Activated CD4-positive, alpha-beta T cell treated with anti-CD3 and anti-CD28 coated beads for 4 hours (primary cell): ENCODE results near the gene HOXB8.

ENCODE experiments used
- DNase-seq, 2 donors: peaks; one replicate each; pipeline ENCODE4 v3.0.0-alpha.2; 2020

HOXB8 gene

GRCh38 chr17:48596000-48596734 lies 18.9 kb downstream of the HOXB8 start:
- DNase-seq = no peak

DNA sequence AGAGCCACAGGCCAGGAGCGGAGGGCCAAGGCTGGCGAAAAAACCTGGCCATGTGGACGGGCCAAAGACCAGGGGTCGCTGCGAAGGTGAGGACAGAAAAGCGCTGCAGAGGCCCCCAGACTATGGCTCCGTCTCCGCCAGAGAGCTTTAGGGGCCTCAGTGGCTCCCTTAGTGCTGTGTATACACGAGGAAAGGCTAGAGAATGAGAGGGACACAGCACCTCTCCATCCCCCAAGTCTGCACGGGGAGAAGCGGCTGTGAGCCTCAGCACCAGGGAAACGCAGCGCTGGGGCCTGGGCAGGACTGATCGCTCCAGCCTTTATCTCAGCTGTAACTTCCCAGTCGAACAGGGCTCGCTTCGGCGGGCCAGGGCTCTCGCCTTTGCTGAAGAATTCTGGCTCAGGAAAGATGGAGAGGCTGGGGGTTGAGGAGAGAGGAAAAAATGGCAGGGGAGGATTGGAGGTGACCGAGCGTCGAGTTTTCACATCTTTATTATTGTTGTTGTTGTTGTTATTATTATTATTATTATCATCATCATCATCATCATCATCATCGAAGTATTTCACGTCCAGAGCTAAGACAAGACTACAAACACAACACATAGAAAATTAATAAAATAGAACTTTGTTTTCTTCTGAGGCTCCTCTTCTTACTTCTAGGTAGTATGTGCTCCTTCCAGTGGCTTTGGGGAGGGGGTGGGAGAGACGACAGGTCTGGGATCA lies 19.7 kb downstream of the HOXB8 start:
- DNase-seq = no peak

DNA sequence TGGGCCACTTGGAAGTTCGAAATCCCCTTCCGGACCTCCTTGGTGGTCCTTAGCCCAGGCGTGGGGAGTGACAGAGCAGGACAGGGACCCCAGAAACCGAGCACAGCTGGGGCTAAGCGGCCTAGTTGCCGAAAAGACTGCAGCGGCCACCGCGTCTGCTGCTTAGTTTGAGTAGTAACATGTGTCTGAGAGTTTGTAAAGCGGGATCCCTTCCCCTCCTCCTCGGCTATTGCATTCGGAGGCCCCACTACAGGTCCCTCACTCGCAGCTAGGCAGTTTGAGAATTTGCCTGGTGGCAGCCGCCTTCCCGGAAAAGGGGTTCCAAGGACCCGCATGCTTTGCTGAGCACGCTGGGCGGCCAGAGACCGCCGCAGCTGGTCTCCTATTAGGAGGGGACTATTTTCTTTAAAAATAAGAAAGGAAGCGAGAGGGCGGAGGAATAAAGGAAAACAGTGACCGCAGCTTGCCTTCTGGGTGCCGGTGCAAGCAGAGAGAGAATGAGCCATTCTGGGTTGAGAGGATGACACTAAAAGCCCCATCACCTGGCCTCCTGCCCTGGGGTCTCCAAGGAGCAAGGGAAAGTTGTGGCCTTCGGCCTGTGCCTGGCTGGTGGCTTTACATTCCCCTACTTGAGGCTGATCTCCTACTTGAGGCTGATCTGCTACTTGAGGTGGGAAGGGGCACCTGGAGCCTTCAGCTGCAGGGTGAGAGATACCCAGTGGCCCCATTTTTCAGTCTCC lies 20.4 kb downstream of the HOXB8 start:
- DNase-seq = no peak

DNA sequence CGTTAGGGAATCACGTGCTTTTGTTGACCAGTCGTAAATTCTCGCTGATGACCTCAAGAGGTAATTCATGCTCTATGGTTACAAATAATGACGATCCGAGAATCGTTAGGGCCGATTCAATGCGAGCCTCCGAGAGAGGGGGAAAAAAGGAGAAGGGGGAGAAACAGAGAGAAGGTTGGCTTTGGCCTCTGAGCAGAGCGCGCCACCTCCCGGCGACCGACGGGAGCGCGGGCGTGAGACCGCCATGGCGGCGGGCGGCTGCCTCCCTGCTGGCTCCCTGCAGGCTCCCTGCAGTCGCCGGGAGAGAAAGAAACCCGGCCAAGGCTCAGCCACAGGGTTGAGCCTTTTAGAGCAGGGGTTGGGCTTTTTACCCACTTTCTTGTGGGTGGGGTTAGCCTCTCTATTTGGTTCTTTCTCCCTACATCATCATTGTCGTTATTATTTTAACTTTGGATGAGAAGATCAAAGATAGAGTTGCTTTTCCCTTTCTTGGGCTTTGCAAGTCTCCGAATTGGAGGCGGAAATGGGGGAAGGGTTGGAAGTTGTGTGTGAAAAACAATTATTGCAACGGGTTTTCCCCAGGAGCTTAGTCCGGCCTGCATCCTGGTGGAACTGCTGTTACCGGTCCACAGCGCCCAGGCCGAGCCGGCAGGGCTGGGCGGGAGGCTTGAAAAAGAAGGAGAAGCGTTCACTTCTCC lies 21.1 kb downstream of the HOXB8 start:
- DNase-seq = peak; percentile 70 to 81

- no peak for DNase-seq
Measured at GRCh38 chr17:48593126-48593829, 21.8 kb downstream of the HOXB8 start, which contains the start of gene HOXB5. Gene HOXB5 (minus strand): TSS chr17:48593779. CDS start chr17:48593682, 97 bp downstream.

- no peak for DNase-seq
Measured at GRCh38 chr17:48592577-48592976, 22.5 kb downstream of the HOXB8 start.

- DNase-seq = no peak
Measured at GRCh38 chr17:48592057-48592514, 23.0 kb downstream of the HOXB8 start.

DNA sequence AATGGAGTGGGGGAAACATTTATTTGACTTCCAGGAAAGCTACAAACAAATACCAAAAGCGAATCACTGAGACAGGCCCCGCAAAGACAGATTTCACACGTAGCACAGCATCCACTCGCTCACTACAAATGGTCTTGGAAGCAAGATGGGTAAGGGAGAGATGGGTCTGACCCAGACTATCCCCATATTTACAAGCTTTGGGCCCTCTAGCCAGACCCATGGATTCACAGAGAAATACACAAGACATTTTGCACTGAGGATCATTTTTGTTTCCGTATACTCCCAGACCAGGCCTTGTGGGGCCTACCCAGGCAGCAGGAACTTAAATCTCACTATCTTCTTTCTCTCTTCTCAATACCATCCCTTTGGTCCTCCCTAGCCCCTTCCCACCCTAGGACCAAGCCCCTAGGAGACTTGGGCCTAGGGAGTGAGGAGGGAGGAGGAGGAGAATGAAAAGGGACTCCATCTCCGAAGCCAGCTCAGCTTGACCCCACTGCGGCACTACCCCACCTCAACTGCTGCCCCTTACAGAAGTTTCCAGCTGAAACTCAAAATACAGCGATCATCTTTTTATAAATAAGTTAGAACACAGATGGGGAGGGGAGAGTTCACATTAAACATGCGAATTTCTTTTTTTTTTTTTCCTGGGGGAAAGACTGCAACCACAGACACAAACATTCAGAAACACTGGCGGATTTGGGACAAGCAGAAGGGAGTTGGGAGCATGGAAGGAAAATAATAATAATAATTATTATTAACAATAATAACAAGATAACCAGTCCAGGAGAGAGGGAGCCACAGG lies 23.6 kb downstream of the HOXB8 start:
- DNase-seq = no peak

DNA sequence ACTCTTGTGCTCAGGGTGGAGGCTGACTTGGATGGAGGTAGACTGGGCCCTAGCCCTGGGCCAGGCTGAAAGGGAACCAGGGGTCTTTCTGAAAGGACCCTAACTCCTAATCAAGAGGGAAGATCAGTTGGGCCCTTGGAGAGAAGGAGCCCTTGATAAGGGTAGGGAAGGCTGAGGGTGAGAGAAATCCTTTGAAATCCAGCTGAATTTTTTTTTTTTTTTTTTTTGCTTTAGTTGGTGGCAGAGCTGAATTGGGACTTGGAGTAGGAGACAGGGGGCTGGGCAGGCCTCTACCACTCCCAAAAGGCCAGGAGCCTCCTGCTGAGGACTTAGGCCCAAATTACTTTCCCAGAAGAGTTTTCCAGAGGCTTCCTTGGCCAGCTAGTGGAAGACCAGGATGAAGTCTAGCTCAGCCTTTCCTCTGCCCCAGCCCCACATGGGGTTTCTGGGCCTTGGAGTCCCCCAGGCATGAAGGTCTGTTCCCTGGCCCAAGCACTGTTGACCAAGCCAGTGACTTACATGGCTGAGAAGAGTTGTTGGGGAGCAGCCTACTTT lies 24.4 kb downstream of the HOXB8 start:
- no peak for DNase-seq

- DNase-seq = no peak
Measured at GRCh38 chr17:48589831-48590606, 25.1 kb downstream of the HOXB8 start, which contains the start of gene HOXB3. Gene HOXB3 (minus strand): TSS chr17:48590241. CDS start chr17:48552474, 37,767 bp downstream.

DNA sequence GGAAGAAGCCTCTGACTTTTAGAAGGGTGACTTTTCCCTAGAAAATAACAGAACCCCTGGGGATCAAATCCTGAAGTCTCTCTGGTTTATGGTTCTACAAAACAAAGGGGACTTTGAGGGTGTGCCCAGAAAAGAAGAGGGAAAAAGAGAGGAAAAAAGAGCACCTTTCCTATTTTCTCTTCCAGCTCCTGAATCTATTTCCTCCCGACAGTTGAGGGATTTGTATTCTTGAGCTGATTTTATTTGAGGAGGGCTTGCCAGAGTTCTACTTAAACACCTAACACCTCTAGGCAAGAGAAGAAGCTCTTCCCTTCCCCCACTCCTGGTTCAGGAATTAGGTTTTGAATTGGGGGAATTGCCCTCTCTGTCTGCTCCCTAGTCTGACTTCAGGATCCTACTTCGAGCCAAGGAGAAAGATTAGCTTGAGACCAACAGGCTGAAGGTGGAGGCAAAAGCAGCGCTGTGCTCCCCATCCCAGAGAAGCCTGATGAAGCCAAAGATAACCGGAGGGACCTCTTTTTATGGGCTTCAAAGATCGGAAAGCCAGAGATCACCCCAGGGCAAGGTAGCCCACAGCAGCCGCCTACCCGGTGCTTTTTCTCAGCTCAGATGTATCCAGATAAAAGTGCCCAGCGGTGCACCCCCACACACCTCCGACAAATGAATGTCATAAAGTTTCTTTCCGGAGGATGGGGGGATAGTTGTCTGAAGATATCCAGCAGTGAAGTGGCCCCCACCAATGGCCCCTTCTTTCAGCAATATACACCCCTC lies 25.8 kb downstream of the HOXB8 start:
- no peak for DNase-seq

GRCh38 chr17:48588528-48588927 lies 26.6 kb downstream of the HOXB8 start:
- DNase-seq = no peak

GRCh38 chr17:48588074-48588415 lies 27.0 kb downstream of the HOXB8 start:
- DNase-seq = no peak

GRCh38 chr17:48587276-48588073 lies 27.6 kb downstream of the HOXB8 start:
- no peak for DNase-seq

DNA sequence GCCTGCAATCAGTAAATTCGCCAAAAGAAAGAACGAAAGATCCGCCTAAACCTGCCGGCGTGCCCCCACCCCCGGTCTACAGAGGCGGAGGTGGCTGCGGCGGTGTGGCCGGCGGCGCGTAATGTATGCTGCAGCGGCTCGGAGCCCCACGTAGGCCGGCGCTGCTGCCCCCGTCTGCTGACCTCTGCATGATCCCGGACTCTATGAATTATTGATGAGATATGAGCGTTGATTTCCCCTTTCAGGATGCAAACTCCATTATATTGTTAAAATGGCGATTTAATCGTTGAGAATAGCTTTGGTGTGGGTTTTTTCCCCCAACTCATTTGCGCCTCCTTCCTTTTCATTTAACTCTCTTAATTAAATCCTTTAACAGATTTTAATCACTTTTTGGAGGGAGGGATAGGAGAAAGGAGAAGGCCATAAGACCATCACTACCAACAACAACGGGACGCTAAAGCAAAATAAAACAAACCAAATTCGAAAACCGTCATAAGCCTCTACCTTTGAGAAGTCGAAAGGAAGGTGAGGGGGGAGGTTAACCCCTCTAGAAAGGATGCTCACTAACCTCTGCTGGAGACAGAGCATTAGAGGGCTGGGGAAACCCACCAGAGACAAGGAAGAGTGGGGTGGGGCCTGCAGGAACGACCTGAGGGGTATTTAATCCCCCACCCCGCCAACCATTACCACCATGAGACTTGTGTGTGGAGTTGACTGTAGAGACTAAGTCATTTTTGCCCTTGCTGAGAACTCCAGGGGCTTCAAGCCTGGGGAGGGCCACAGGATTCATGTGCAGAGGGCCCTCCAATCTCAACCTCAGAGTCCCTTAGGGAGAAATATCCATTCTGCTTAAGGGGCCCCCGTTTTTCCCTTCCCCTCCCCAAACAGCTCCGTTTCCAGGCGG lies 28.5 kb downstream of the HOXB8 start:
- DNase-seq = peak in 1 of 2 donors; percentile 51

DNA sequence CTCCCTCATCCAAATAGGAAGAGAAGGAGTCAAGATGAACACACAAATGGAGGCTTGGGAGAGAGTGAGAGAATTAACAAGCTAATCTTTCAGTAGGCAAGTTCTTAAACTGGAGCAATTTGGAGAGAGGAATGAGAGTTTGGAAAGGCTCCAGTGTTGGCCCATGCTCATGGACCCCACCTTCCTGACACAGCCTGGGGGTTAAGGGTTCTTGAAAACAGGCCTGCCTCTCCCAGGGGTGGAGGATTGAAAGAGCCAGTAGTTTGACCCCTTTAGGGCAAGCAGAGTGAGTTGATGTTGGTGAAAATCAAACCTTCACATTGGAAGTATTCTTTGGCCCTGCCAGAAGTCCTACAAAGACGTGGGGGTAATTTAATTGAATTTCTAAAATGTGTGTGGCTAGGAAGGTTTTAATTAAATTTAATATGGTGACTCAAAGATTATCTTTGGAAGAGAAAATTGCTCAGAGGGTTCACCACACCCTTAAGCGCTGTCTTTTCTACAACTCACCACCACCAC lies 30.8 kb downstream of the HOXB8 start:
- no peak for DNase-seq

DNA sequence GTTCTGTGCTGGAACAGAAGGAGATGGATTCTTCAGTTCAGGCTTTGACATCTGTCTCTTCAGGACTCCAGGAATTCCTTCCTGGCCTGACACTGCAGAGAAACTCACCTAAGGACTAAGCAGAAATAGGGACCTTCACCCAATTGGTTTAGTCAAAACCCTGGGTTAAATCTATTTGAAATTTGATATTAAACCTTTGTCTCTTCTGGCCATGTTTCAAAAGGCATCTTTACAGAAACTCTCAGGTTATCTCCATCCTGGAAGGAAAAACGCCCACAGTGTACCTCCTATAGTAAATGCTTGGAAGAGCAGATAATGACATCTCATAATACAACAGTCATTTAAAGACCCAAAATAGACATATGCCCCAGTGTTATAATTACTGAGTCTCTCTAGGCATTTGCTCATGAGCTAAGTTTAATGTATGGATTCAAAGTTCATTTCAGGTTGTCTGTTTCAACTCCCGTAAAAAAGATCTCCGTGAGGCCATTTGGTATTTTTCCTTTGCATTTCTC lies 31.3 kb downstream of the HOXB8 start:
- DNase-seq = no peak
